Gastrocnemius medialis (tissue), 4 donors: ENCODE measurements around the gene SMAD3. TPM values are rescaled to one million over a fixed set of nuclear protein-coding genes. Genes with fewer than 3 reads are reported as not detected.

Source experiments
- ATAC-seq, 2 donors: fragments of 150-250 bp; one replicate each; pipeline ENCODE4 v1.9.1; 2016
- DNase-seq, 2 donors: peaks; one replicate each; pipeline ENCODE4 v3.0.0-alpha.2; 2019
- H3K27ac ChIP-seq, 4 donors: fragments of 200-600 bp; sonication (generic); 1 replicate in 1 of 4; 2 replicates in 3 of 4; pipeline ENCODE4 v1.5.1; 2016 to 2018; ENCODE audit warnings: mild to moderate bottlenecking in 2 of 4, moderate library complexity in 1 of 4
- H3K27me3 ChIP-seq, 3 donors: fragments of 200-600 bp; sonication (generic) in 2 of 3; 1 replicate in 1 of 3; 2 replicates in 2 of 3; pipeline versions ENCODE4 v1.5.1 to v1.6.0; 2016 to 2019; ENCODE audit warnings: mild to moderate bottlenecking in 1 of 3, moderate library complexity in 1 of 3
- H3K36me3 ChIP-seq, 2 donors: fragments of 200-600 bp; sonication (generic) in 1 of 2; one replicate each; pipeline ENCODE4 v1.5.1; 2017 to 2018
- H3K4me1 ChIP-seq, 2 donors: fragments of 200-600 bp; sonication (generic) in 1 of 2; one replicate each; pipeline ENCODE4 v1.5.1; 2016 to 2017; ENCODE audit warnings: mild to moderate bottlenecking in 2 of 2
- H3K4me3 ChIP-seq, 4 donors: fragments of 200-600 bp; sonication (generic) in 3 of 4; 1 replicate in 1 of 4; 2 replicates in 3 of 4; pipeline ENCODE4 v1.5.1; 2016 to 2019; ENCODE audit warnings: mild to moderate bottlenecking in 2 of 4
- H3K9me3 ChIP-seq, 3 donors: fragments of 200-600 bp; sonication (generic) in 2 of 3; 1 replicate in 1 of 3; 2 replicates in 2 of 3; pipeline ENCODE4 v1.5.1; 2016 to 2019
- POLR2A ChIP-seq, 2 donors: fragments of 450-650 bp; IDR thresholded peaks; one replicate each; pipeline ENCODE4 v1.6.1; 2017; ENCODE audit warnings: antibody characterized with exemption in 2 of 2, mild to moderate bottlenecking in 2 of 2, moderate library complexity in 2 of 2
- in situ Hi-C, 4 donors: fragments of 200-750 bp; cut with MboI; loops; one replicate each; pipeline versions ENCODE4 v1.15.0 to v1.8.0; 2017; ENCODE audit warnings: low sequenced_read_pairs in 4 of 4
- intact Hi-C: fragments of 100-400 bp; cut with DNase I; formaldehyde crosslinking; loops from one replicate; pipeline ENCODE4 v1.15.1; 2023; ENCODE audit warnings: low total_unique reads
- total RNA-seq, 4 donors: library from RNA; depleted of rRNA; stranded (reverse); fragments of >200 nt; gene quantifications; one replicate each; pipeline versions ENCODE4 v1.1.0 to v1.2.3, GENCODE V29; 2016
- TF ChIP-seq, protein P1 (sequence below), 5 experiments: fragments of 450-650 bp in 3 of 5; fragments of 200-600 bp in 2 of 5; sonication (generic) in 2 of 5; IDR thresholded peaks in 4 of 5; conservative IDR thresholded peaks in 1 of 5; 1 replicate in 4 of 5; 2 replicates in 1 of 5; pipeline ENCODE4 v1.5.1; 2016 to 2019; ENCODE audit warnings: antibody characterized with exemption in 5 of 5, mild to moderate bottlenecking in 3 of 5, moderate library complexity in 3 of 5

The SMAD3 gene
- total RNA-seq, 4 donors from 2014 or later: 15.9 to 61.7 (median 26.3) TPM

- no peak for ATAC-seq
- intact Hi-C loops: no loop called here
- DNase-seq: no peak
- peaks cover 64 to 74% of the 10 kb centered on the region in 2 donors for H3K4me1 ChIP-seq
- no peak overlapping the region for H3K4me3 ChIP-seq
- H3K9me3 ChIP-seq: no peaks in the 10 kb centered on the region
- H3K27ac ChIP-seq: peak overlapping the region; percentile 27 to 98 (median 88)
- in situ Hi-C loops: no loop called here
- no peaks in the 10 kb centered on the region for H3K27me3 ChIP-seq
- no peaks in the 10 kb centered on the region for H3K36me3 ChIP-seq
- no peak for TF ChIP-seq POLR2A (IDR thresholded peaks at IDR 0.05)
- TF ChIP-seq, protein P1, sequence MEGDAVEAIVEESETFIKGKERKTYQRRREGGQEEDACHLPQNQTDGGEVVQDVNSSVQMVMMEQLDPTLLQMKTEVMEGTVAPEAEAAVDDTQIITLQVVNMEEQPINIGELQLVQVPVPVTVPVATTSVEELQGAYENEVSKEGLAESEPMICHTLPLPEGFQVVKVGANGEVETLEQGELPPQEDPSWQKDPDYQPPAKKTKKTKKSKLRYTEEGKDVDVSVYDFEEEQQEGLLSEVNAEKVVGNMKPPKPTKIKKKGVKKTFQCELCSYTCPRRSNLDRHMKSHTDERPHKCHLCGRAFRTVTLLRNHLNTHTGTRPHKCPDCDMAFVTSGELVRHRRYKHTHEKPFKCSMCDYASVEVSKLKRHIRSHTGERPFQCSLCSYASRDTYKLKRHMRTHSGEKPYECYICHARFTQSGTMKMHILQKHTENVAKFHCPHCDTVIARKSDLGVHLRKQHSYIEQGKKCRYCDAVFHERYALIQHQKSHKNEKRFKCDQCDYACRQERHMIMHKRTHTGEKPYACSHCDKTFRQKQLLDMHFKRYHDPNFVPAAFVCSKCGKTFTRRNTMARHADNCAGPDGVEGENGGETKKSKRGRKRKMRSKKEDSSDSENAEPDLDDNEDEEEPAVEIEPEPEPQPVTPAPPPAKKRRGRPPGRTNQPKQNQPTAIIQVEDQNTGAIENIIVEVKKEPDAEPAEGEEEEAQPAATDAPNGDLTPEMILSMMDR (IDR thresholded peaks at IDR 0.05 in 4 of 5, conservative IDR thresholded peaks at IDR 0.05 in 1 of 5): no peak
These were observed 28.1 kb downstream of the SMAD3 start for GRCh38 chr15:67093504-67093862.

DNA sequence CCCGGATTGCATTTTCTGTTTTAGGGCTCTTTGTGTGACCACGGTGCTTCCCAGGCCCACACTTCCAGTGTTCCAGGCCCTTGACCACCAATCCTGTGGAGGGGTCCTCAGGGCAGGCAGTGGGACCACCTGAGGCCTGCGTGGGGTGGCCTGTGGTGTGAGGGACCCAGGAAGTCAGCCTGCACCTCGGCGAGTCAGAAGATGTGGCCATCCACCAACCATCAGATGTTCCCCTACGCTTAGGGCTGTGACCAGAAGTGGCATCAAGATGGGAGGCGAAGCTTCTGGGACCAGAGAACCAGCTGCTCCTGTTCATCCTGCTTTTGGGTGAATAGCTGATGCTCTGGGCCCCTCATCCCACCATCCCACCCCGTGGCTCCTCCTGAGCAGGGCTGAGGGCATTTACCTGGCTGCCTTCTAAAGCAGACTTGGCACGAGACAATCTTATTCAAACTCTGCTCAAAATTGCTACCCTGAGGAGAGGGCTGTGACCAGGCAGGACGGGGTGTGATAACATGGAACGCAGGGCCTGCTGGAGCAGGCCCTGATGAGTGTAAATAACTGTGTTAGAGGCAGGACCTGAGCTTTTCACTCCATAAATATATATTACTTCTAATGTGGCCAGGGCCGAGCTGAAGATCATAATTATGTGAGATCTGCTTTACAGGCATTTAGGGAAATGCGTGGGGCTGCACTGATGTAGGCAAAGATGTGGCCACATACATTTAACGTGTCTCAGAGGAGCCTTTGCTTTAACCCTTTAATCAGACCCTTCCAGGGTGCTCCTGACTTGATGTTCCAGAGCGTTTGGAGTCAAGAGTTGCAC lies 28.8 kb downstream of the SMAD3 start:
- Histone ChIP-seq H3K36me3 (no peaks in the 10 kb centered on the region), H3K9me3 (no peaks in the 10 kb centered on the region), H3K27ac (peak overlapping the region in 1 of 4 donors; percentile 97), H3K4me1 (peaks cover 67 to 74% of the 10 kb centered on the region in 2 donors), H3K4me3 (no peak overlapping the region), H3K27me3 (no peaks in the 10 kb centered on the region)
- TF ChIP-seq, protein P1 (IDR thresholded peaks at IDR 0.05 in 4 of 5, conservative IDR thresholded peaks at IDR 0.05 in 1 of 5): no peak
- TF ChIP-seq POLR2A (IDR thresholded peaks at IDR 0.05): no peak
- in situ Hi-C loops: no loop called here
- intact Hi-C loops: no loop called here
- DNase-seq (no peak), ATAC-seq (no peak)

DNA sequence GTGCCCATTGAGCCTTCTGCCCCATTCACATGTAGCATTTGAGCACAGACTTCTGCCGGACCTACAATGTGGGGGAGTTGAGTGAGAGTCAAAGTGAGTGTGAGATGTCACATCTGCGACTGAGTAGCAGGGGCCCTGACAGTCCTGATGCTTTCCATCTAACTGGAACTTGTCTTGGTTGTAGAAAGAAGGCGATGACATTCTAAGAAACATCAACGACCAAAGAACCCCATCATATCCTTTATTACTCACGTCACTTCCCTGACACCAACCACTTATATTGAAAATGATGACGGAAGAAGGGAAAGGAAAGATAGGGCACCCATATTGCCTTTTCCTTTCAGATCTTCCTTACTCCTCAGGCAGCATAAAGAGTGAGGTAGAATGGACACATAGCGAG lies 30.5 kb downstream of the SMAD3 start:
- DNase-seq (no peak), ATAC-seq (no peak)
- no peak for TF ChIP-seq POLR2A (IDR thresholded peaks at IDR 0.05)
- TF ChIP-seq, protein P1 (IDR thresholded peaks at IDR 0.05 in 4 of 5, conservative IDR thresholded peaks at IDR 0.05 in 1 of 5): no peak
- Histone ChIP-seq H3K4me1 (peaks cover 66 to 74% of the 10 kb centered on the region in 2 donors), H3K36me3 (no peaks in the 10 kb centered on the region), H3K4me3 (no peak overlapping the region), H3K27ac (peak overlapping the region in 1 of 4 donors; percentile 7), H3K27me3 (no peaks in the 10 kb centered on the region), H3K9me3 (no peaks in the 10 kb centered on the region)
- in situ Hi-C loops: no loop called here
- intact Hi-C loops: no loop called here

DNA sequence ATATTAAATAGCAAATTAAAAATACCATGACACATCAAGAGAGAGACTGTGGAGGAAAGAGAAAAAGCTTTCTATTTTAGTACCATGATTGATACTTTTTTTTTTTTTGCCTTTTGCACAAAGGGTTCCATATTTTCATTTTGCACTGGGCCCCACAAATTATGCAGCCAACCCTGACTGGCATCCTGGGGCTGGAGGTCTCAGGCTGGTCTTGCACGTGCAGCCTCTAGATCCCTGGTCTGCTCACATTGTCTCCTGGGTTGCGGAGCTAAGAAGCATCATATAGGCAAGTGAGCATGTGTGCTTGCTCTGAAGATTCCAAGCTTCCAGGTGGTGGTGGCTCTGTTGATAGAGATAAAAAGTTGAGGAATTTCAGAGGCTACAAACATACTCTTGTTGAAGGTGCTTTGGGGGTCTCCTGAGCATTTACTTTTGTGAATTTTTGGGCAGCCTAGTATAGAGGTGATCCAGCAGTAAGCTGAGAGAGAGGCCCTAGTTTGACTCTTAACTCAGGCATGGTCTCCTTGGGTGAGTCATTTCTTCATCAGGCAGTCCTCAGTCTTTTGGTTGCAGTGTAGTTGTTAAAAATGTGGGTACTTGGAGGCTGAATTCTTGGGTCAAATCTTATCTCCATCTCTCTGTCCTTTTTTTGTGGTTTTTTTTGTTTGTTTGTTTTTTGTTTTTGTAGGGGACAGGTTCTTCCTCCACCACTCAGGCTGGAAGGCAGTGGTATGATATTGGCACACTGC lies 31.3 kb downstream of the SMAD3 start:
- in situ Hi-C loops: no loop called here
- H3K9me3 ChIP-seq: no peaks in the 10 kb centered on the region
- ATAC-seq: no peak
- no peaks in the 10 kb centered on the region for H3K27me3 ChIP-seq
- H3K27ac ChIP-seq: peak overlapping the region in 1 of 4 donors; percentile 80
- DNase-seq: no peak
- H3K4me3 ChIP-seq: no peak overlapping the region
- no peak for TF ChIP-seq POLR2A (IDR thresholded peaks at IDR 0.05)
- no peaks in the 10 kb centered on the region for H3K36me3 ChIP-seq
- intact Hi-C loops: no loop called here
- H3K4me1 ChIP-seq: peaks cover 66 to 76% of the 10 kb centered on the region in 2 donors

- Histone ChIP-seq H3K4me1 (peaks cover 66 to 76% of the 10 kb centered on the region in 2 donors), H3K36me3 (no peaks in the 10 kb centered on the region), H3K27ac (peak overlapping the region; percentile 53 to 80 (median 69)), H3K4me3 (no peak overlapping the region), H3K27me3 (no peaks in the 10 kb centered on the region), H3K9me3 (no peaks in the 10 kb centered on the region)
- in situ Hi-C loops (no loop called here), intact Hi-C loops (no loop called here)
- TF ChIP-seq, protein P1 (IDR thresholded peaks at IDR 0.05 in 4 of 5, conservative IDR thresholded peaks at IDR 0.05 in 1 of 5): no peak
- no peak for ATAC-seq
- no peak for DNase-seq
These were observed 32.0 kb downstream of the SMAD3 start for GRCh38 chr15:67097424-67097823.
